ENCODE results near the gene ING1.
"Not testable (repeated sequence)": the region's sequence is repeated elsewhere in the genome, so short reads cannot be mapped to it uniquely, and the experiment has no call there.

ING1 gene

GRCh38 chr13:110715395-110716246, 2.1 kb downstream of the ING1 start:
- peak; percentile 92 for DNase-seq

GRCh38 chr13:110716247-110716515, 2.7 kb downstream of the ING1 start:
- no peak for DNase-seq

GRCh38 chr13:110719036-110719710, 5.7 kb downstream of the ING1 start:
- no peak for DNase-seq

GRCh38 chr13:110722971-110723370, 9.5 kb downstream of the ING1 start:
- DNase-seq, result no peak

- DNase-seq, result no peak
Observed at GRCh38 chr13:110723598-110723997, 10.1 kb downstream of the ING1 start.

DNA sequence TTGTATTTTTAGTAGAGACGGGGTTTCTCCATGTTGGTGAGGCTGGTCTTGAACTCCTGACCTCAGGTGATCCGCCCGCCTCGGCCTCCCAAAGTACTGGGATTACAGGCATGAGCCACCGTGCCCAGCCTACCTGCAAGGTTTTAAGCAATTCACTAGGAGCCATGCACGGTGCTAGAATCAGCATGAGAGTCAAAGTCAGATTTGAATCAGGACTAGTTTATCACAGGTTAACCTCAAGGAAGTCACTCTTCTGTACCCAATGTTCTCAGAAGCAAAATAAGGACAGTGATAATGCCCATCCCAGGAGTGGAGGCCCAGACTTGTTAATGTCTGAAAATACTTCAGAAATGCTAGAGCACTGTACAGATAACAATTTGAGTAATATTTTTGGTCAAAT, 12.7 kb downstream of the ING1 start:
- DNase-seq, result not testable (repeated sequence)

GRCh38 chr13:110726726-110727125, 13.2 kb downstream of the ING1 start:
- DNase-seq, result peak; percentile 37

GRCh38 chr13:110731072-110731471, 17.6 kb downstream of the ING1 start:
- no peak for DNase-seq

GRCh38 chr13:110734561-110734960, 21.1 kb downstream of the ING1 start:
- no peak for DNase-seq

DNA sequence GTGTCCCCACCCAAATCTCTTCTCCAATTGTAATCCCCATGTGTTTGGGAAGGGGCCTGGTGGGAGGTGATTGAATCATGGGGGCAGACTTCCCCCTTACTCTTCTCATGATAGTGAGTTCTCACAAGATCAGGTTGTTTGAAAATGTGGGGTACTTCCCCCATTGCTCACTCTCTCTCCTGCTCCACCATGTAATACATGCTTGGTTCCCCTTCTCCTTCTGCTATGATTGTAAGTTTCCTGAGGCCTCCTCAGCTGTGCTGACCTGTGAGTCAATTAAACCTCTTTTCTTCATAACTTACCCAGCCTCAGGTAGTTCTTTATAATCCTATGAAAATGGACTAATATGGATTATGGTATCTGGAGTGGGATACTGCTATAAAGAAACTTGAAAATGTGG, 24.1 kb downstream of the ING1 start:
- DNase-seq, result no peak

DNA sequence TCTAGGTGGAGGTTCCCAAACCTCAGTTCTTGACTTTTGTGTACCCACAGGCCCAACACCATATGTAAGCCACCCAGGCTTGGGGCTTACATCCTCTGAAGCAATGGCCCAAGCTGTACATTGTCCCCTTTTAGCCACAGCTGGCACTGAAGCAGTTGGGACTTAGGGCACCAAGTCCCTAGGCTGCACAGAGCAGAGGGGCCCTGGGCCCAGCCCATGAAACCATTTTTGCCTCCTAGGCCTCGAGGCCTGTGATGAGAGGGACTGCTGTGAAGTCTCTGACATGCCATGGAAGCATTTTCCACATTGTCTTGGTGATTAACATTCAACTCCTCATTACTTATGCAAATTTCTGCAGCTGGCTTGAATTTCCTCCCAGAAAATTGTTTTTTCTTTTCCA, 30.2 kb downstream of the ING1 start:
- DNase-seq, result no peak

GRCh38 chr13:110746438-110746837, 32.9 kb downstream of the ING1 start:
- no peak for DNase-seq

GRCh38 chr13:110748271-110748670, 34.8 kb downstream of the ING1 start:
- DNase-seq, result no peak

- DNase-seq, result no peak
Observed at GRCh38 chr13:110756219-110756631, 42.7 kb downstream of the ING1 start.

DNA sequence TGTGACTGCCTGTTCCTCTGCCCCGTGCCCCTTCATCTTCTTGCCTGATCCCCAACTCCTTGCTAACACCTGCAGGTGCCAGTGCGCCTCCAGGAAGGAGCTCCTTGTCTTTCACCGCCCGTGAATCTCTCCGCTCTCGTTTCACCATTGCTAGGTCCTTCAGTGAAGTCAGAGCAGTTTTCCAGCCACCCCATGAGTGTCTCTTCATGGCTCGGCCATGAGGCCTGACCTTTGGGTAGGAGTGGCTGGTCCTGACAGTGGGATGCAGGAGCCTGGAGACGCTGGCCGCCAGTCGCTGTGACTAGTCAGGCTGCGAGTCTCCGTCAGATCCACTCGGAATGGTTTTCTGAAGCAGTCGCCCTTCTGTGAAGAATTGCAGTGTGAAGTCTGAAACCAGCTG, 43.8 kb downstream of the ING1 start:
- no peak for DNase-seq

DNA sequence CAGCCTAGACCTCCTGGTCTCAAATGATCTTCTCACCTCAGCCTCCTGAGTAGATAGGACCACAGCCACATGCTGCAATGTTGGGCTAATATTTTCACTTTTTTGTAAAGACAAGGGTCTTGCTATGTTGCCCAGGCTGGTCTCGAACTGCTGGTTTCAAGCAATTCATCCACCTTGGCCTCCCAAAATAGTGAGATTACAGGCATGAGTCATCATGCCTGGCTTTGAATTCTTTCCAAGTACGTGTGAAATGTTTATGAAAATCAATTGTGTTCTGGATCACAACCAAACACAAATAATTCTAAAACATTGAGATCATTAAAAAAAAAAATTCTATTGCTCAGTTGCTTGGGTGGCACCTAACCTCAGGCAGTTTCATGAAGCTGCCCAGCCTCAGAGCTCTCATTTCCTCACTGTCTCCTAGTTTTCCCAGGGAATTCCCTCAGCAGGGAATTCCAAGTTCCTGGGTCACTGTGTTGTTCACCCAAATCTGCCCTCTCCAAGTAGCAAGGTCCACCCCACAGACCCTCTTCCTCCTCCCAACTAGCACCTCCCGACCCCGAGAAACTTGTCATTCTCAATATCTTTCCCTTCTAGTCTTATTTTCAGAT, 44.8 kb downstream of the ING1 start:
- no peak for DNase-seq

DNA sequence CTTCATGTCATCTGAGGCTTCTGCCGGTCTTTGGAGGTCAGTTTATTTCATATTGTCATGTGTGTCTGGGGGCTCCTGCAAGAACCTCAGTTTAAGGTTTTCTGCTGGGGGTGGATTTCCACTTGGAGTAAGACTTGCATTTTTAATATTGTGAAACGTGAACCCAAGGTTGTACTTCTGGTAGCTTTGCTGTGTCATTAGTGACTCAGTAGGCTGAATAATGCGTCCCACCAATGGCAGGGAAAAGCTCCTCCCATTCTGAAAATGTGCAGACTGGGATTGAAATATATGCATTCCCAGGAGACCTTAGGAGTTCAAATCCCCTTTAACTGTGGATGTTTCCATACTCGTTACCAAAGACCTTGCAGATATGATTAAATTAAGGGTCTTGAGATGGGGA, 46.2 kb downstream of the ING1 start:
- no peak for DNase-seq

GRCh38 chr13:110760611-110761010, 47.1 kb downstream of the ING1 start:
- no peak for DNase-seq

GRCh38 chr13:110766671-110767430, 53.4 kb downstream of the ING1 start:
- DNase-seq, result no peak

GRCh38 chr13:110767476-110767875, 54.0 kb downstream of the ING1 start:
- DNase-seq, result no peak

GRCh38 chr13:110769097-110769496, 55.6 kb downstream of the ING1 start:
- no peak for DNase-seq

- no peak for DNase-seq
Observed at GRCh38 chr13:110770678-110771077, 57.2 kb downstream of the ING1 start.

- no peak for DNase-seq
Observed at GRCh38 chr13:110771194-110771593, 57.7 kb downstream of the ING1 start.
